Renal pelvis (tissue), 4 donors: ENCODE data around the gene CCDC82. TPM values are rescaled to one million over a fixed set of nuclear protein-coding genes. Genes with fewer than 3 reads are reported as not detected.
A peak's percentile ranks its signal among the peaks of the same experiment; 100 is the strongest.

ENCODE experiments used
- DNase-seq: peaks from one replicate; pipeline ENCODE4 v3.0.0-alpha.2; 2013
- polyA plus RNA-seq, 3 donors: library from polyadenylated mRNA; unstranded; fragments of 120-200 nt; gene quantifications; one replicate each; pipeline ENCODE4 v1.2.1, GENCODE V29; 2013; ENCODE audit not compliant: insufficient read length in 3 of 3

The CCDC82 gene
- polyA plus RNA-seq, 3 donors: 43.4 to 51.6 (median 47.9) TPM

GRCh38 chr11:96310236-96310635 is 79.5 kb downstream of the CCDC82 start:
- DNase-seq: no peak

GRCh38 chr11:96309643-96310017 is 80.1 kb downstream of the CCDC82 start:
- no peak for DNase-seq

GRCh38 chr11:96309016-96309642 is 80.6 kb downstream of the CCDC82 start:
- no peak for DNase-seq

GRCh38 chr11:96307776-96308140 is 82.0 kb downstream of the CCDC82 start:
- DNase-seq: no peak

GRCh38 chr11:96306933-96307775 is 82.6 kb downstream of the CCDC82 start:
- peak; percentile 100 for DNase-seq

- DNase-seq: no peak
Observed at GRCh38 chr11:96306600-96306932, 83.1 kb downstream of the CCDC82 start.

GRCh38 chr11:96306071-96306470 is 83.6 kb downstream of the CCDC82 start:
- DNase-seq: no peak

- no peak for DNase-seq
Observed at GRCh38 chr11:96303980-96304379, 85.7 kb downstream of the CCDC82 start.

GRCh38 chr11:96303064-96303463 is 86.6 kb downstream of the CCDC82 start:
- DNase-seq: no peak

Other genes starting within 250 kb of the CCDC82 start
- gene MAML2, start 46.7 kb downstream of the CCDC82 start, polyA plus RNA-seq: 10 to 100 TPM; 28.1 to 29.8 (median 28.8) TPM
- 10 to 100 TPM; 22.0 to 26.9 (median 22.0) TPM for gene JRKL, start 101 bp upstream of the CCDC82 start, polyA plus RNA-seq